SK-N-SH (cell line): Measurements from ENCODE around the gene IRGC. TPM values are rescaled to one million over a fixed set of nuclear protein-coding genes. Genes with fewer than 3 reads are reported as not detected.

Experiments
- CTCF ChIA-PET: fragments of 300-600, 350-600 bp; formaldehyde crosslinking; extraction: SDS; loops from one replicate; lab custom pipeline; 2021; lab: Yijun Ruan, JAX
- POLR2A ChIA-PET: fragments of 350-600 bp; sonication (Branson Sonifier 250); formaldehyde crosslinking; extraction: SDS; loops from one replicate; lab custom pipeline; 2020; ENCODE audit warnings: antibody characterized with exemption, inconsistent platforms; lab: Yijun Ruan, JAX
- DNase-seq: peaks from one replicate; pipeline ENCODE4 v3.0.0; 2012
- H2AFZ ChIP-seq: fragments of 200-600 bp; sonication (generic); 2 replicates; pipeline ENCODE4 v1.8.1; 2016; ENCODE audit warnings: antibody characterized with exemption, mild to moderate bottlenecking, low read depth
- H3F3A ChIP-seq: fragments of 200-600 bp; sonication (generic); replicated peaks from 2 replicates; pipeline ENCODE3; 2016; ENCODE audit warnings: antibody characterized with exemption, mild to moderate bottlenecking; ENCODE audit not compliant: insufficient read depth
- H3K27ac ChIP-seq, 2 experiments: fragments of 200-500 bp in 1 of 2; fragments of 200-600 bp in 1 of 2; sonication (Bioruptor generic) in 1 of 2; sonication (generic), shearing (Covaris generic) in 1 of 2; 2 replicates each; pipeline versions ENCODE4 v1.5.1 to v1.6.1; 2014 to 2016; ENCODE audit warnings: low read depth in 2 of 2, inconsistent platforms in 1 of 2, low read length in 1 of 2, mild to moderate bottlenecking in 1 of 2, mixed read lengths in 1 of 2
- H3K27me3 ChIP-seq: fragments of 200-600 bp; sonication (generic), shearing (Covaris generic); 2 replicates; pipeline ENCODE4 v1.6.1; 2016; ENCODE audit warnings: mixed run types; ENCODE audit not compliant: insufficient read depth
- H3K36me3 ChIP-seq, 2 experiments: fragments of 200-500 bp in 1 of 2; fragments of 200-600 bp in 1 of 2; sonication (Bioruptor generic) in 1 of 2; sonication (generic) in 1 of 2; replicated peaks in 1 of 2; 2 replicates each; pipeline versions ENCODE3 to v1.5.1; 2014 to 2016; ENCODE audit warnings: low read length in 1 of 2, mild to moderate bottlenecking in 1 of 2; ENCODE audit not compliant: insufficient read depth in 2 of 2, control insufficient read depth in 1 of 2
- H3K4me1 ChIP-seq, 2 experiments: fragments of 200-500 bp in 1 of 2; fragments of 200-600 bp in 1 of 2; sonication (Bioruptor generic) in 1 of 2; sonication (generic), shearing (Covaris generic) in 1 of 2; 2 replicates each; pipeline versions ENCODE4 v1.5.1 to v1.6.1; 2014 to 2016; ENCODE audit warnings: low read depth in 1 of 2, low read length in 1 of 2, mixed run types in 1 of 2; ENCODE audit not compliant: insufficient read depth in 2 of 2, control insufficient read depth in 1 of 2
- H3K4me2 ChIP-seq: fragments of 200-600 bp; sonication (generic), shearing (Covaris generic); 2 replicates; pipeline ENCODE4 v1.6.1; 2017; ENCODE audit warnings: mixed run types
- H3K4me3 ChIP-seq, 2 experiments: fragments of 200-500 bp in 1 of 2; fragments of 200-600 bp in 1 of 2; sonication (Bioruptor generic) in 1 of 2; sonication (generic), shearing (Covaris generic) in 1 of 2; 2 replicates each; pipeline versions ENCODE4 v1.5.1 to v1.8.1; 2014 to 2016; ENCODE audit warnings: low read depth in 2 of 2, inconsistent platforms in 1 of 2, low read length in 1 of 2, mild to moderate bottlenecking in 1 of 2, mixed read lengths in 1 of 2, moderate library complexity in 1 of 2
- H3K79me2 ChIP-seq: fragments of 200-600 bp; sonication (generic); 2 replicates; pipeline ENCODE4 v1.8.1; 2017; ENCODE audit warnings: mild to moderate bottlenecking; ENCODE audit not compliant: insufficient read depth
- H3K9ac ChIP-seq: fragments of 200-600 bp; sonication (generic); 2 replicates; pipeline ENCODE4 v1.6.1; 2017; ENCODE audit warnings: mixed run types
- H3K9me2 ChIP-seq: fragments of 200-600 bp; sonication (generic); 2 replicates; pipeline ENCODE4 v1.6.1; 2017; ENCODE audit warnings: mixed run types
- H3K9me3 ChIP-seq: fragments of 200-600 bp; sonication (generic); 2 replicates; pipeline ENCODE4 v1.6.1; 2017; ENCODE audit warnings: mixed run types, mild to moderate bottlenecking, moderate library complexity
- H4K20me1 ChIP-seq: fragments of 200-600 bp; sonication (generic); 2 replicates; pipeline ENCODE4 v1.6.1; 2017; ENCODE audit warnings: mild to moderate bottlenecking, mixed run types; ENCODE audit not compliant: insufficient read depth
- CTCF ChIP-seq: fragments of 200-600 bp; sonication (generic); IDR thresholded peaks from 2 replicates; pipeline ENCODE4 v1.6.1; 2017; ENCODE audit warnings: antibody characterized with exemption, mild to moderate bottlenecking, moderate library complexity
- ELF1 ChIP-seq: IDR thresholded peaks from 2 replicates; pipeline ENCODE4 v1.4.0; 2012
- EP300 ChIP-seq, 2 experiments: IDR thresholded peaks; 2 replicates each; pipeline versions ENCODE4 v1.4.0 to v1.6.1; 2012; ENCODE audit warnings: borderline replicate concordance in 1 of 2, low read depth in 1 of 2, low read length in 1 of 2
- EZH2phosphoT487 ChIP-seq: fragments of 200-600 bp; sonication (generic); IDR thresholded peaks from 2 replicates; pipeline ENCODE4 v1.6.1; 2017; ENCODE audit warnings: low read depth, mixed run types, mild to moderate bottlenecking, antibody characterized with exemption, moderate library complexity, borderline replicate concordance
- FOSL2 ChIP-seq: IDR thresholded peaks from 2 replicates; pipeline ENCODE4 v1.4.0; 2012; ENCODE audit warnings: low read depth, mild to moderate bottlenecking, moderate library complexity, borderline replicate concordance
- FOXJ3 ChIP-seq: sonication (generic); formaldehyde crosslinking; IDR thresholded peaks from 2 replicates; pipeline ENCODE4 v1.5.1; 2020; ENCODE audit warnings: mild to moderate bottlenecking, missing genetic modification reagents
- FOXM1 ChIP-seq: IDR thresholded peaks from 2 replicates; pipeline ENCODE4 v1.4.0; 2012; ENCODE audit warnings: low read depth, mild to moderate bottlenecking
- GABPA ChIP-seq: IDR thresholded peaks from 2 replicates; pipeline ENCODE4 v1.4.0; 2012; ENCODE audit warnings: low read depth, mild to moderate bottlenecking
- JUND ChIP-seq: IDR thresholded peaks from 2 replicates; pipeline ENCODE4 v1.4.0; 2012
- MEF2A ChIP-seq: IDR thresholded peaks from 2 replicates; pipeline ENCODE4 v1.4.0; 2012; ENCODE audit warnings: low read depth, borderline replicate concordance
- MXI1 ChIP-seq: IDR thresholded peaks from 2 replicates; pipeline ENCODE4 v1.6.1; 2012; ENCODE audit warnings: mild to moderate bottlenecking, low read depth, low read length, improper control_type of control experiment
- NFIC ChIP-seq: IDR thresholded peaks from 2 replicates; pipeline ENCODE4 v1.4.0; 2012; ENCODE audit warnings: borderline replicate concordance
- NRF1 ChIP-seq: IDR thresholded peaks from 2 replicates; pipeline ENCODE4 v1.6.1; 2012; ENCODE audit warnings: low read depth, mild to moderate bottlenecking, low read length
- POLR2AphosphoS5 ChIP-seq: IDR thresholded peaks from 2 replicates; pipeline ENCODE4 v1.6.1; 2012; ENCODE audit warnings: low read depth, low read length
- RAD21 ChIP-seq: IDR thresholded peaks from 2 replicates; pipeline ENCODE4 v1.6.1; 2012; ENCODE audit warnings: mild to moderate bottlenecking, low read length
- RFX5 ChIP-seq: IDR thresholded peaks from 2 replicates; pipeline ENCODE4 v1.6.1; 2012; ENCODE audit warnings: mild to moderate bottlenecking, improper control_type of control experiment, low read length
- TAF1 ChIP-seq: IDR thresholded peaks from 2 replicates; pipeline ENCODE4 v1.6.1; 2012; ENCODE audit warnings: low read depth, mild to moderate bottlenecking, low read length, moderate library complexity, borderline replicate concordance
- TCF12 ChIP-seq: IDR thresholded peaks from 2 replicates; pipeline ENCODE4 v1.4.0; 2012
- USF1 ChIP-seq: IDR thresholded peaks from 2 replicates; pipeline ENCODE4 v1.4.0; 2012; ENCODE audit warnings: low read depth, borderline replicate concordance
- YY1 ChIP-seq: IDR thresholded peaks from 2 replicates; pipeline ENCODE4 v1.4.0; 2012; ENCODE audit warnings: low read depth, mild to moderate bottlenecking
- WGBS: methylation state at CpG from one replicate; pipeline ENCODE4 v1.1.6; 2017; ENCODE audit warnings: low lambda C conversion rate; 5-methylcytosine and 5-hydroxymethylcytosine counted together
- polyA plus RNA-seq, 3 experiments: library from polyadenylated mRNA; depleted of rRNA; stranded (reverse); fragments of >200 nt; gene quantifications; 2 replicates each; pipeline ENCODE4 v1.2.3, GENCODE V29; 2012
- TF ChIP-seq, protein P1 (sequence below): IDR thresholded peaks from 2 replicates; pipeline ENCODE4; 2012

Gene IRGC
- polyA plus RNA-seq, 1 of the 3 experiments (the other 2 are of a cell fraction): not detected

DNA sequence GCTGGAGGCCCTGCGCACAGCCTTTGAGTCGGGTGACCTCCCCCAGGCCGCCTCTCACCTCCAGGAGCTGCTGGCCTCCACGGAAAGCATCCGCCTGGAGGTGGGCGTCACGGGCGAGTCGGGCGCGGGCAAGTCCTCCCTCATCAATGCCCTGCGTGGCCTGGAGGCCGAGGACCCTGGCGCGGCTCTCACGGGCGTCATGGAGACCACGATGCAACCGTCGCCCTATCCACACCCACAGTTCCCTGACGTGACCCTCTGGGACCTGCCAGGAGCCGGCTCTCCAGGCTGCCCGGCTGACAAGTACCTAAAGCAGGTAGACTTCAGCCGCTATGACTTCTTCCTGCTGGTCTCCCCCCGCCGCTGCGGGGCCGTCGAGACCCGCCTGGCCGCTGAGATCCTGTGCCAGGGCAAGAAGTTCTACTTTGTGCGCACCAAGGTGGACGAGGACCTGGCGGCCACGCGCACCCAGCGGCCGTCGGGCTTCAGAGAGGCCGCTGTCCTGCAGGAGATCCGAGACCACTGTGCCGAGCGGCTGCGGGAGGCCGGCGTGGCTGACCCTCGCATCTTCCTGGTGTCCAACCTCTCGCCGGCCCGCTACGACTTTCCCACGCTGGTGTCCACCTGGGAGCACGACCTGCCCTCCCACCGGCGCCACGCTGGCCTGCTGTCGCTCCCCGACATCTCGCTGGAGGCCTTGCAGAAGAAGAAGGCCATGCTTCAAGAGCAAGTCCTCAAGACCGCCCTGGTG lies 2.9 kb downstream of the IRGC start:
- Histone ChIP-seq H3K36me3 (no peaks in the 10 kb centered on the region), H4K20me1 (no peaks in the 10 kb centered on the region), H2AFZ (no peak overlapping the region), H3K27ac (no peak overlapping the region), H3F3A (no peaks in the 10 kb centered on the region), H3K27me3 (no peaks in the 10 kb centered on the region), H3K9ac (no peak overlapping the region), H3K4me3 (no peak overlapping the region), H3K4me1 (no peaks in the 10 kb centered on the region), H3K4me2 (no peak overlapping the region), H3K9me2 (no peaks in the 10 kb centered on the region), H3K9me3 (no peaks in the 10 kb centered on the region), H3K79me2 (no peaks in the 10 kb centered on the region)
- ChIA-PET POLR2A (no interaction called here), CTCF (interaction anchor here (0.8 to 1.2 kb wide), 2 partner anchors 36 to 66 kb away, joined by 3 read pairs; partner anchors contain the start of gene SMG9)
- 81% methylated on average over 10 of the region's 60 CpGs for WGBS
- TF ChIP-seq FOSL2 (no peak), USF1 (no peak), MEF2A (no peak)
- DNase-seq: no peak

DNA sequence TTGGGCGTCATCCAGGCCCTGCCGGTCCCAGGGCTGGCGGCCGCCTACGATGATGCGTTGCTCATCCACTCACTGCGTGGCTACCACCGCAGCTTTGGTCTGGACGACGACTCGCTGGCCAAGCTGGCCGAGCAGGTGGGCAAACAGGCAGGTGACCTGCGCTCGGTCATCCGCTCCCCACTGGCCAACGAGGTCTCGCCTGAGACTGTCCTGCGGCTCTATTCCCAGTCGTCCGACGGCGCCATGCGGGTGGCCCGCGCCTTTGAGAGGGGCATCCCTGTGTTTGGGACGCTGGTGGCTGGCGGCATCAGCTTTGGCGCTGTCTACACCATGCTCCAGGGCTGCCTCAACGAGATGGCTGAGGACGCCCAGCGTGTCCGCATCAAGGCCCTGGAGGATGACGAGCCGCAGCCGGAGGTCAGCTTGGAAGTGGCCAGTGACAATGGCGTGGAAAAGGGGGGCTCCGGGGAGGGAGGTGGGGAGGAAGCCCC lies 3.5 kb downstream of the IRGC start:
- no peak overlapping the region for H3K9ac ChIP-seq
- no peak for TF ChIP-seq NFIC
- no peak for TF ChIP-seq FOXM1
- no peak for TF ChIP-seq CTCF
- no peak for TF ChIP-seq RAD21
- no peak for TF ChIP-seq MXI1
- TF ChIP-seq ELF1: no peak
- TF ChIP-seq RFX5: no peak
- TF ChIP-seq, protein P1, sequence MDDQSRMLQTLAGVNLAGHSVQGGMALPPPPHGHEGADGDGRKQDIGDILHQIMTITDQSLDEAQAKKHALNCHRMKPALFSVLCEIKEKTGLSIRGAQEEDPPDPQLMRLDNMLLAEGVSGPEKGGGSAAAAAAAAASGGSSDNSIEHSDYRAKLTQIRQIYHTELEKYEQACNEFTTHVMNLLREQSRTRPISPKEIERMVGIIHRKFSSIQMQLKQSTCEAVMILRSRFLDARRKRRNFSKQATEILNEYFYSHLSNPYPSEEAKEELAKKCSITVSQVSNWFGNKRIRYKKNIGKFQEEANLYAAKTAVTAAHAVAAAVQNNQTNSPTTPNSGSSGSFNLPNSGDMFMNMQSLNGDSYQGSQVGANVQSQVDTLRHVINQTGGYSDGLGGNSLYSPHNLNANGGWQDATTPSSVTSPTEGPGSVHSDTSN: no peak
- no peak for TF ChIP-seq MEF2A
- no peak for TF ChIP-seq TAF1
- TF ChIP-seq JUND: no peak
- no peak for TF ChIP-seq EZH2phosphoT487
- no peak for TF ChIP-seq POLR2AphosphoS5
- TF ChIP-seq YY1: no peak
- TF ChIP-seq FOXJ3 (CRISPR knock-in tag): no peak
- no peak for TF ChIP-seq EP300 (IDR thresholded peaks at IDR 0.05; ENCODE audit: borderline replicate concordance in 1 of 2, low read depth in 1 of 2, low read length in 1 of 2)
- TF ChIP-seq TCF12: no peak
- no peak for TF ChIP-seq NRF1
- TF ChIP-seq USF1: no peak
- TF ChIP-seq GABPA: no peak
- TF ChIP-seq, all 33 proteins: peak for 0
- Histone ChIP-seq H2AFZ (no peak overlapping the region), H3K79me2 (no peaks in the 10 kb centered on the region), H3K4me1 (no peaks in the 10 kb centered on the region), H3K4me3 (no peak overlapping the region), H3F3A (no peaks in the 10 kb centered on the region), H3K36me3 (no peaks in the 10 kb centered on the region), H3K27ac (no peak overlapping the region), H3K27me3 (no peaks in the 10 kb centered on the region), H4K20me1 (no peaks in the 10 kb centered on the region), H3K9me2 (no peaks in the 10 kb centered on the region), H3K4me2 (no peak overlapping the region), H3K9me3 (no peaks in the 10 kb centered on the region)
- WGBS: 86% methylated on average over 29 of the region's 37 CpGs
- POLR2A ChIA-PET: no interaction called here
- no peak for DNase-seq
- CTCF ChIA-PET: interaction anchor here (0.8 to 1.2 kb wide), 2 partner anchors 35 to 66 kb away, joined by 3 read pairs; partner anchors contain the start of gene SMG9
